HG02610 (cell line): ENCODE data around the gene PICALM.
A peak's percentile ranks its signal among the peaks of the same experiment; 100 is the strongest.
"Not testable (repeated sequence)": the region's sequence is repeated elsewhere in the genome, so short reads cannot be mapped to it uniquely, and the experiment has no call there.

Experiments used
- ATAC-seq: cut with Tn5 transposase; IDR thresholded peaks from one replicate; pipeline ENCODE4 v1.9.1; 2021; ENCODE audit warnings: mild to moderate bottlenecking, moderate library complexity; ENCODE audit not compliant: unreplicated experiment

Gene PICALM

DNA sequence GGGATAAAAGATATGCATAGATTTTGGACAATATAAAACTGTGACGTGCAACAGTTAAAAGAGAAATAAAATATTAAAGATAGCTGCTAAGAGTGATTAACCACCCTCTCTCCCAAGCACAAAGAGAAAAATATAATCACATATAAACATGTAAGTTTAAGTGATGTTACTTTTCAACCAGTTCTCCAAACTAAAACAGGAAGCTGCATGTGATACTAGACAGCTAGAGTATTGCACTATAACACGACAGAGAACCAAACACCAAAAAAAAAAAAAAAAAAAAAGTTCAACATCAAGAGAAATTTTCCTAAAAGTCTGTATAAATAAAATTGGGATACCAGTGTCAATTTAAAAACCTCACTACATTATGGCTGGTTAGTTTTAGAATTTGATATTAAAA, 79.1 kb downstream of the PICALM start:
- no peak for ATAC-seq

DNA sequence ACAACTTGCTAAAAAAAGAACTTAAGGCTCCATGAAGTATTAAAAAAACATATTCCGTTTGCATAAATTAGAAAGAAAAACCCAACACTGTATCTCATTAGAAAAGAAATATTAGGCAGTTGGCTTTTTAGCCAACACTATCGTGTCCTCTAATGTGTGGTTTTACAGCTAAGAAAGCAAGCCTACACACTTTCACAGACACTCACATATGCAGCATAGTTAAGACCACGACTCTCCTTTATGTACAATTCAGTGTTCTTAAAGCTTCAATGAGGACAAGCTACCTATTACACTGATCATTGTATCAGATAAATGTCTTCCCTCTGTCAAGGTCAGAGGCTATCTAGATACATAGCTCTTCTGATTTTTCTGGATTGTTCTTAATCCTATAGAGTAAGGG, 80.1 kb downstream of the PICALM start:
- ATAC-seq, result peak; percentile 62

DNA sequence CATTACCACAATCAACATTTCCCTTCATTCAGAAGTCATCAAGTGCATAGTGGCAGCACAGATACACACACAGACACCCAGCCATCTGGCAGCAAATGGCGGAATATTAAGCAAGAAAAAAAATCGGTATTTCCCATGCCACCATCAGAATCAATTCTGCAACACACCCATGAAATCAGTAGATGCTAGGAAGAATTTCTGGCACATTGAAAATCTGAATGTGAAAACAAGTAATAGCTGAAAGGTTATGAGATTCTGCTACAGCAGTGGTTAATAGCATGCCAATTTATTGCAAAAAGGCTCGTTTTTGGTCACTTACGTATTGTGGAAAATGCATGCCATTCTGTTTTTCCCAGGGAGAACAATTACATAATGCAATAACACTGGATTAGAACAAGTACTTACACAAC, 91.1 kb downstream of the PICALM start:
- no peak for ATAC-seq

DNA sequence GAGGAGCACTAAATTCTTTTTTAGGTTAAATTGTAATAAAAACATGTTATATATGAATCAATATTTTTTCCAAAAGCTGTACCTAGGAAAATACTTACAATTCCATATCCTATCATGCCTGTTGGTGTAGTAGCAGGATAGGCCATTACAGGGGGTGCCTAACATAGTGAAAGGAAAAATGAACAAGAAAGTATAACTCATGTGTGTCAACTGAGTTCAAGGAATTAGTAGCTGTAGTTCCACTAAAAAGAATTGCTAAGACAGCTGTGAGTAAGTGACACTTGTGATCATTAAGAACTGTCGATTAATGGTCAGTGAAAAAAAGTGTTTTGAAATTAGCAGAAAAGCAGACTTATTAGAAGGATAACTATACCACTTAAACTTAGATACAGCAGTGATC, 92.4 kb downstream of the PICALM start:
- ATAC-seq, result no peak

DNA sequence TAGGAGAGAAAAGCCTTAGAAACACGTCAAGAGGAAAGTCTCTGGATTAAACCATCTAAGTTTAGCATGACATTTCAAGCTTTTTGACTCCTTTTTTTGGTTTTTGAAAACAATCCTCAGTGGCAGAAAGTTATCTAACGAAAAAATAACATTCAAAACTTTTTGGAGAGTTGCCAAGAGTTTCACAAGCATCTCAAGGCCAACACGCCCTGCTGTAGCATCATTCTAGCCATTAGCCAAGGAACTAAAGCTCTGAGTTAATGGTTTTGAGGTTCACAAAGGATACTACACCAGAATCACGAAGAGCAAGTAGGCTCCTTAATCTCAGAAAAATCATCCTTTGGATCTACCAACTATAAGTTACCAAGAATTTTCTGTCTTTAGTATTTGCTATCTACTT, 94.8 kb downstream of the PICALM start:
- no peak for ATAC-seq

DNA sequence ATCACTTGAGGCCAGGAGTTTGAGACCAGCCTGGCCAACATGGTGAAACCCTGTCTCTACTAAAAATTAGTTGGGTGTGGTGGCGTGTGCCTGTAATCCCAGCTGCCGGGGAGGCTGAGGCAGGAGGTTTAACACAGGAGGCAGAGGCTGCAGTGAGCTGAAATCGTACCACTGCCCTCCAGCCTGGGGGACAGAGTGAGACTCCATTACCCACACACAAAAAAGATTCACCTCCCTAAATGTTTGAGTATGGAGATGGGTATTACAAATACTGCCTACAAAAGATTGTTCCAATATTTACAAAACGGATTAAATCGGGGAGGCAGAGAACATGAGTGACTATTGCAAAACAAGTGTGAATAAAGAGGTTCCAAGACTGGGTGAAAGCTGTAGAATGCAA, 98.3 kb downstream of the PICALM start:
- ATAC-seq, result no peak

DNA sequence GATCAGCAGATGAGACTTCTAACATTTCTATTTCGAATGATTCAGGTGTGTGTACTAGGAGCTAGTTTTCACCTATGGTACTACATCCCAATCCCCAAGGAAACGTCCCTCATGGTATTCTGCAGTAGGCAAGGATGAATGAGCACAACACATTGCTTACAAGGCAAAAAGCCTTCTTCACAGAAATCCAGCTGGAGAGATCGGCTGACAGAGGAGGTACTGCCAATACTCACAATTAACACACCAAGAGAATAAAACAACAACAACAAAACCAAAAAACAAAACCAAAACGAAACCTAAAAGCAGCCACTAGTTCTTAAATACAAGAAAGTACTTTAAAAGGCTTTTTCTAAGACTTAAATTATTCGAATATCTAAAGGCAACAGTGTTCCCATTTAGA, 101.4 kb downstream of the PICALM start:
- ATAC-seq, result no peak

DNA sequence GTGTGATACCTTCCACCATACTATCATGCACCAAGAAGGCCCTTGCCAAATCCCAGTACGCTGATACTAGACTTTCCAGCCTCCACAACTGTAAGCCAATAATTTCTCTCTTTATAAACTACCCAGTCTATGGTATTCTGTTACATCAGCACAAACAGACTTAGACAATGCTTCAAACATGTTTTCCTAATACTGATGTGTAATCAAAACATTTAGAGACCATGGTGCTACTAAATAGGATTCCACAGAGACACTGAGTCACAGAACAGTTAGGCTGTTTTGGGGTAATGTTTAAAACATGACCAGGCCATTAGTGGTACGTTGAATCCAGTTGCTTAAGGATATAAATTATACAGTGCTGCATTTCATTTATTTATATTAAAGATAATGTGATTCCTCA, 103.7 kb downstream of the PICALM start:
- ATAC-seq, result no peak

DNA sequence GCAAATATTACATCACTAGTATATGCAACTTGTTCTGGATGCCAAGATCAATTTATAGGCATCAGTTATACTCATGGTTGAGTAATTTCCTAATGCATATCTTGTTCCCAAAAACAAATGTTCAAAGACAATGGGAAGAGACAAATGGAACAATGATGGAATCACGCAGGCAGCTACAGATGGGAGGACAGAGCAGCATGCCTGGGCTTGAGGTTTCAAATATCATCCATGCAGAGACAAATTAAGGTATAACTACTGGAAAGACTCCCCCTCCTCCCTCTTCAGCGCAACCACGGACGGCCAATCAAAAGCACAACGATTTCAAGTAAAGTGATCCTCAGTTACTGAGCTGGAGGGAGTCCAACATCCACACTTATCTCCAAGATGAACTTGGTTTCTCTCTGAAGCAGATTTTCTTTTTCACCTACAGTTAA, 106.9 kb downstream of the PICALM start:
- no peak for ATAC-seq

DNA sequence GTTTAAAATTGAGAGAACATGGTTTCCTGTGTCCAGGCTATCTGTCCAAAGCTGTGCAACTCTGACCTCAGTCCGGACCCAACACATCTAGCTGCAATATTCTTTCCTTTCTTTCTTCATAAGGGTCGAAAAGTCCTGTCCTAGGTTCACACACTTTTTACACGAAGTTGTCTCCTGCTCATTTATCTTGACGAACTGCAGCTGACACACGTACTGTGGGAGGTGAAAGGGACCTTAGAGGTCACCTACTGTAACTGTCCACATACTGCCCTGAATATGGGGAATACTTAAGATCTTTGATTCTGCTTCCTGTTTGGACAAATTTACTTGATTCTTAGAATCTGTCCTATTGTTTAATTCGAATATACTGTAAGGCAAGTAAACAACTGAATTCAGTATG, 107.8 kb downstream of the PICALM start:
- ATAC-seq, result no peak

DNA sequence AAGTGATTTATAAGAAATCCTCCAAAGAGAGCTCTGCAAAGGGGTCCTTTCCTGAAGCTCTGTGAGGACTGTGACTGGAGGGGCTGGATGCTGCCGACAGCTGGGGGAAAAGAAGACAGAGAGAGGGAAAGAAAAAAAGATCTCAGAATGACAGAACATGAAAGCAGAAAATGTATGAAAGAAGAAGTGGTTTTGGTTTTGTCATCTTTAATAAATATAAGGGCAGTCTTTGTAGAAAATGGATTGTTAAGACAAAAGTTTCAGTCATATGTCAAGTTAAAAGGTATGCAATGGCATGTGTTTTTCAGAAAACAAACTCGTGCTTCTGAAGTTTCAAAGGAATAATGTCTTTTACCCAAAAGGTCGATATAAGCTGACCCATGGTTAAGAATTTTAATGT, 108.2 kb downstream of the PICALM start:
- no peak for ATAC-seq

DNA sequence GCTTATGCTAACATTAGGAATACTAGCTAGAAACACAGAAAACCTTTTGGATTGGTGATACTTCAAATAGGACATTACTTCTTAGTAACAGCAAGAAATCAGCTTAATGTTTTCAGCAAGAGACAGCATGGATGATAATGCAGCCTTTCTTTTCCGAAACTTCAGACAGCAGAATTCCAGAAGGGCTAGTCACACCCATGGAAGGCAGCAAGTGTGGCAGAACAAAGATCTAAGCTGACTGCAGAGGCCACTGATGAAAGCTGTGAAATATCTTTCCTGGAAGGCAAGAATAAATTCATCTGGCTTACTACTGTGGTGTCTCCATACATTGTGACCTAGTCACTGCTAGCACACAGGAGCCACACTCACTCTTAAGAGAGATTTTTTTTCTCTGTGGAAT, 113.4 kb downstream of the PICALM start:
- ATAC-seq, result no peak

DNA sequence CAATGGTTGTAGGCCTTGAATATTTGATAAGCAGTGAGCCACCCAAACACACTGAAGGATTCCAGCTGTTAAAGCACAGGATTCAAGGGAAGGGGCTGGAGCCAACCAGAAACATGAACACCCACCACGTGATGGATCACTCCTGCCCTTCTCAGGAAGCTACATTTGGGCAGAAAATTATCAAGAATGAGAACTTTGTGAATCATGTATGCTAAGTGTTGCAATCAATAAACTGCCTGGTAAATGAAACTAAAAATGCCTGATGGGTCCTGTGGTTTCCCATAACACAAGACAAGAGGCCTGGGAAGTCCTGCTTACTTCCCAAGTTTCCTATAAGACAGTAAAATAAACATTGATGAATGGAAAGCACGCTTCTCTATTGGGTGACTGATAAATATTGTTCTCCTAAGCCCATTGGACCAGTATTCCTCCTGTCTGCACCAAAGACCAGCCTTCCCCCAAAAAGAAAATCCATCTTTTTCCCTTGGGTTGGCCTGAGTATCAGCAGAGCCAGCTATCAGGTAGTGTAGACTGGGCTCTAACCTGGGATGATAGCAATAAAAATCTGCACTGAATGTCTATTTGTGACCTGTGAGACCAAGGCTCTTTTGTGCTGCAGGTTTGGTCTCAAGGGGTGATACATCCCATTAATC, 115.3 kb downstream of the PICALM start:
- no peak for ATAC-seq

DNA sequence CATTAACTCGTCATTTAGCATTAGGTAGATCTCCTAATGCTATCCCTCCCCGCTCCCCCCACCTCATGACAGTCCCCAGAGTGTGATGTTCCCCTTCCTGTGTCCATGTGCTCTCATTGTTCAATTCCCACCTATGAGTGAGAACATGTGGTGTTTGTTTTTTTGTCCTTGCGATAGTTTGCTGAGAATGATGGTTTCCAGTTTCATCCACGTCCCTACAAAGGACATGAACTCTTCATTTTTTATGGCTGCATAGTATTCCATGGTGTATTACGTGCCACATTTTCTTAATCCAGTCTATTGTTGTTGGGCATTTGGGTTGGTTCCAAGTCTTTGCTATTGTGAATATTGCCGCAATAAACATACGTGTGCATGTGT, 116.8 kb downstream of the PICALM start:
- ATAC-seq, result not testable (repeated sequence)

DNA sequence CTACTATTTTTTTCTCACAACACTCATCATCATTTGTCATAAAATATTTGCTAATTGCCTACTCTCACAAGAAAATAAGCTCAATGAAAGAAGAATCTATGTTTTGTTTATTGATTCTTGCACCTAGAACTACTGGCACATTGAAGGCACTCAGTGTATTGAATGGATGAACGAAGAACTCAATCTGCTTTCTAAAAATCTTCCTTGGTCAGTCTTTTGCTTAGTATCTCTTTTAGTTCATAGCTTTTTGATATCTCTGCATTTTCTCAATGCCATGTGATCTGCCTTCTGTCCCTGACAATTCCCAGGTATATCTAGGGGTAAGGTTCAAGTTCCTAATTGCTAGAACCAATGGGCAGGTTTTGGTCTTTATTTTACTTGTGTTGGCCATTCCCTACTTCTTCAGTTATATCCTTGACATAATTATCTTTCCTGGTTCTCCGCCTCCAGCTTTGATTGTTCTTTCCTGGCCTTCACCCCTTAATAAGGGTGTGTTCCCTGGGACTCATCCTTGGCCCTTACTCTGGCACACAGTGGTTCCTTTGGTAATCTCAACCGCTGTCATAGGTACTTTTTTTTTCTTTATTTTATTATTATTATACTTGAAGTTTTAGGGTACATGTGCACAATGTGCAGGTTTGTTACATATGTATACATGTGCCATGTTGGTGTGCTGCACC, 117.3 kb downstream of the PICALM start:
- no peak for ATAC-seq

DNA sequence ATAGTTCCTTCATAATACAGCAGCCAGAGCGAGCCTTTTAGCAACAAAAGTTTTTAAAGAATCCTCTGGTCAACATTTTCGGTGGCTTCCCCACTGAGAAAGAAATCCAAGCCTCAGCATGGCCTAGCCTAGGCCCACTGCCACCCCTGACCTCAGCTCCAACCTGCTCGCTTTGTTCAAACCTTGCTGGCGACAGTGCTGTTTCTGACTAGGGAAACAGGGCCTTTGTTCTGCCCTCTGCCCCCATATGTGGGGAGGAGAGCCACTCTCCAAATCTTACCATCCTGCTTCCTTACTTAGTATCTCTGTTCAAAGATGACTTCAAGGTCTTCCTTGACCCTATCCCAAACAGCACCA, 117.9 kb downstream of the PICALM start:
- no peak for ATAC-seq

DNA sequence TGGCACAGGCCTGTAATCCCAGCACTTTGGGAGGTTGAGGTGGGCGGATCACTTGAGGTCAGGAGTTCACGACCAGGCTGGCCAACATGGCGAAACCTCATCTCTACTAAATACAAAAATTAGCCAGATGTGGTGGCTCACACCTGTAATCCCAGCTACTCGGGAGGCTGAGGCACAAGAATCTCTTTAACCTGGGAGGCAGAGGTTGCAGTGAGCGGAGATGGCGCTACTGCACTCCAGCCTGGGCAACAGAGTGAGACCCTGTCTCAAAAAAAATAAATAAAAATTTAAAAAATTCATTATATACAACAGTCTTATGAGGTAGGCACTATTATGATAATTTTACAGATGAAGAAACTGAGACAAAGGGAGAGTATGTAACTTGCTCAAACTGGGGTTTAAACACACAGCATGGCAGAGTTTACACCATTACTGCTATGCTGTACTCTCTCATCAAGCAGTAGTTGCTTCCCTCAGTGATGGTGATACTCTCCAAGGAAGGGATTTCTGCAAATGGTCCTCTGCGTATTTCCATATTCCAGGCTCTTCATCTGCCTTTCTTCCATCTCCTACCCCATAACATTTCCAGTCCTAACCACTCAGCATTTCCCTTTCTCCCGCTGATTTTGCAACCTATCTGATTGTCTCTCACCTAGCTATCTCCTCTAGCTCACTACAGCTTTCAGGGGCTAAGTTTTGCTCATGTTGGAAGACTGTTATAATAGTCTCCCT, 118.4 kb downstream of the PICALM start:
- no peak for ATAC-seq

DNA sequence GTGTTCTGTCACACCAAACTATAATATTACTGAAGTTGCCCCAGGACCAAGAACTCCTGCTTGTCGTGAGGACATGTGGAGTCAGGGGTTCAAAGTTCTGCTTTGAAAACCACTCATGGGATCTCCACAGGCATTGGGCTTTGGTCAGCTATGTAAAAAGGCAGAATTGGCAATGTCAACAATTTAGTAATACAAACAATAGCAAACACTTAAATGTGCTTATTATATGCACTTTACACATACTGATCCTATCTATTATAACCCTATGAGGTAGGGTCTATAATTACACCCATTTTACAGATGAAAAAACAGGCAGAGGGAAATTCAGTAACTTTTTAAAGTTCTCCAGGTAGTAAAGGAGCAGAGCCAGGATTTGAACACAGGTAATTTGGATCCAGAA, 119.1 kb downstream of the PICALM start:
- no peak for ATAC-seq

DNA sequence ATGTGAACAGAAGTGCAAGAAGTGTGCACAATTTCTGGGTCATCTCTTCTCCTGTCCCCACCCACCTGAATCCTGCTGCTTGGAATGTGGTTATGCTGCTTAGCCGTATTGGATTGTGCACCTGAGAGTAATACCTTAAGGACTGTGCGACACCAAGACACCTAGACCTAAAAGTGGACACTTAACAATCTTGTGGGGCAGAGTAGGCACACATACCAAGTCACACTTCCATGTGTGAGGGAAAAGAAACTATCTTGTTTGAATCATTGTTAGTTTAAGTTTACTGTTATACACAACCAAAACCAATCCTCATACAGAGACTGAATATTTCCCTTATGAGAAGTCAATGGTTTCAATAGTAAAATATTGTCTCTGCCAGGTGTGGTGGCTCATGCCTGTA, 120.0 kb downstream of the PICALM start:
- peak; percentile 36 for ATAC-seq

DNA sequence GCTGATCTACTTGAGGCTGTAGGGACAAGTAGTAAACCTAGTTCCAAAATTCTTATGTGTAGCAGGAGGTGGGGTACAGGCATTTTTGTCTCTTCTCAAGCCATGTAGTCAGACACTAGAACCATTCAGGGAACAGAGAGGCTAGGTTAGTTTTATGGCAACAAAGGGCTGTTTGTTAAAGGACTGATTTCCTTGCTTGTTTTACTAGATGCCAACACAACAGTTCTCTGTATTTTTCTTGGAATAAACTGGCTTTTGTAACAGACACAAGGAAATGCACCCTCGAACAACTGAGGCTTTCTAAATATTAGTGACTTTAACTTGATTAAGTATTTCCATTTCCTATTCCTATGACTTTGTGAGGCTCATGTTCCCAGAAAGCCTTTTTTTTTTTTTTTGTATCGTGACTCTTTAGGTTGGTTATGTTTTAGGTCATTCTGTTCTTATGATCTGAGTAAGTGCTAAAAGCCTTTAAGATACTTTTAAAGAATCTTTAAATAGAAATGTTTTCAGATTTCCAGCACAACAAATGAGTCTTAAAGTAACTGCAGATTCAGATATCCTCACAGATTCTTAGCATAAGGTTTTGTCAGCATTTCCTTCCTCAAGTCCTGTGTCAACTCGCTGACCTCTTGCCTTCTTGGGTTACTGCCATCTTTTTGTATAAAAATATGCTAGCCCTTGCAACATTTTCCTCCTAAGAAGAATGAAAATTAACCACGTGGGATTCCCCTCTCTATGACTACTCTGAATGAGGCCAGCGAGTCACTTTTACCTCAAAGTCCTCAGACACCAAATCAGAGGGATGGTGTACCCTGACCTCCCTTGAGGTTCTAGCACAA, 121.2 kb downstream of the PICALM start:
- ATAC-seq, result peak; percentile 62

DNA sequence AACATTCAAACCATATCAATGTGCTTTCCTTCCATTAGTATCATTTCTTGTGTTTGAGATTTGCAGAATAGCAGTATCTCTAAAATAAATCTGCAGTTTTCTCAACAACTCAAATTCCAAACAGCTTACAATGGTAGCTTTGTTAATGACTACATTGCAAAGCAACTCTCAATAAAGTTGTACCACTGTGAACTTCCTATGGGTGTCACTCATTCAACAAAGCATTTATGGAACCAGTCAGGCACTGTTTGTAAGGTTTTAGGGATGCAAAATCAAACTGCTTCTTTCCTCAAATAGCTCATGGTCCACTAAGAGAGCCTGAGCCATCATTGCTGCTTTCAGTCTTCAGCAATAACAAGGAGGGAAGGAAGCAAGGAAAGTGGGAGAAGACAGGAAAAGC, 122.7 kb downstream of the PICALM start:
- ATAC-seq, result no peak
